ENCODE measurements around the gene FLNA. TPM values are rescaled to one million over a fixed set of nuclear protein-coding genes. Genes with fewer than 3 reads are reported as not detected.
A peak's percentile ranks its signal among the peaks of the same experiment; 100 is the strongest.
"Not testable (repeated sequence)": the region's sequence is repeated elsewhere in the genome, so short reads cannot be mapped to it uniquely, and the experiment has no call there.

The FLNA gene
- total and polyA plus RNA-seq, 2 donors = 1,306 to 6,054 TPM

- WGBS = 92% methylated on average over 4 of the region's 4 CpGs
- DNase-seq (ENCODE audit: extremely low spot score) = no peak
- H3K4me1 ChIP-seq (ENCODE audit: insufficient read depth) = no peaks in the 10 kb centered on the region
- peaks cover 3% of the 10 kb centered on the region for H3K36me3 ChIP-seq (ENCODE audit: insufficient read depth)
- no peak overlapping the region for H3K27ac ChIP-seq (ENCODE audit: low read depth)
- no peak overlapping the region for H3K4me3 ChIP-seq (ENCODE audit: low read depth, low read length)
These were observed 29.4 kb upstream of the FLNA start for GRCh38 chrX:154403858-154404257.

GRCh38 chrX:154403192-154403591, 28.8 kb upstream of the FLNA start:
- DNase-seq (ENCODE audit: extremely low spot score) = no peak
- H3K4me1 ChIP-seq (ENCODE audit: insufficient read depth) = no peaks in the 10 kb centered on the region
- no peak overlapping the region for H3K27ac ChIP-seq (ENCODE audit: low read depth)
- WGBS = 79% methylated on average over 10 of the region's 10 CpGs
- peaks cover 3% of the 10 kb centered on the region for H3K36me3 ChIP-seq (ENCODE audit: insufficient read depth)
- no peak overlapping the region for H3K4me3 ChIP-seq (ENCODE audit: low read depth, low read length)

DNA sequence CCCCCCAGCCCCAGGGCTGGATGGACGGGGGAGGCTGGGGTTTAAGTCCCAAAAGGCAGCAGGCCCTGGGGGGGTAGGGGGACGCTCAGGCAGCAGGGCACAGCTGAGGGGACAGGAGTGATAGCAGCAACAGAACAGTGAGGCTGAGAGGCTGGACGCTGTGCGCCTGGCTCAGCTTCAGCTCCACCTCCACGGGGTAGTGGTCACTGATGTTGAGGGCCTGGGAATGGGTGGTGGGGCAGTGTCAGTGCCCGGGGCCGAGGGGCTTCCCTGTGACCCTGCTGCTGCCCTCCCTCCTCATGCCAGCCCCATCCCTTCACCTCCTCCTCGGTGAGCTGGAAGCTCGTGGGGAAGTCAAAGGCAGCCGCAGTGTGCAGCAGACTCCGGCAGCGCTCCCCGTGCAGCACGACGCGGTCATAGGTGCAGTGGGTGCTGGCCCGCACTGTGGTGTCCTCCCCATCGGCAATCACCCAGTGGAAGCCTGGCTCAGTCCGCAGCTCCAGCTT, 28.2 kb upstream of the FLNA start:
- H3K36me3 ChIP-seq (ENCODE audit: insufficient read depth) = peaks cover 3% of the 10 kb centered on the region
- H3K4me1 ChIP-seq (ENCODE audit: insufficient read depth) = no peaks in the 10 kb centered on the region
- WGBS = 79% methylated on average over 19 of the region's 19 CpGs
- no peak for DNase-seq (ENCODE audit: extremely low spot score)
- H3K27ac ChIP-seq (ENCODE audit: low read depth) = no peak overlapping the region
- H3K4me3 ChIP-seq (ENCODE audit: low read depth, low read length) = no peak overlapping the region

DNA sequence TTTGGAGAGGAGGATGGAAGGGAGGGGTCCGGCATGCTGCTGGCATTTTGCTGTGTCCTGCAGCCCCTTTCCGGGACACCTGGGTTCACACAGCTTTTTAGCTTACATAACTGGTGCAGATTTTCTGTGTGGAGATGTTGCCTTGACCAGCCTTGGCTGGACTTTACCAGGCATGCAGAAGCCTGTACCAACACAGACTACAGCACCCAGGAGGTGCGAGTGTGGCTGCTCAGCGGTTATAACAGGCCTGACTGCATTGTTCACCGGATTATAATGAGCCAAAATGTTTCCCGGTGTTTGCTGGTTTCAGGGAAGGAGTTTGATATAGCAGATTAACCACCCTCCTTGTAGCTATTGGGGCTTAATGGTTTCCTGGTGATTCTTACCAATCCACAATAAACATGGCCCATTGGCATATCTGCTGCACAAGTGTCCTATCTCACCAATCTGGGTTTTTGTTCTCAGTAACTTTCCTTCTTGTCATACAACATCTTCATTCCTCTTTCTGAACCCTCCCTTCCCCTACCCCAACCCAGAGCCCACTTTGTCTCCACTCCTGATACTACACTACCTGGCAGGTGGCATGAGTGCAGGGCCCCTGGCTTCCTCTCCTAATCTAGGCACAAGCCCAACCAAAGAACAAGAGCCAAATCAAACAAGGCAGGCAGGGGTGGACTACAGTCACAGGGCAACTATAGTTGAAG, 27.6 kb upstream of the FLNA start:
- 50% methylated on average over 6 of the region's 6 CpGs for WGBS
- Histone ChIP-seq H3K27ac (ENCODE audit: low read depth) (no peak overlapping the region), H3K4me1 (ENCODE audit: insufficient read depth) (no peaks in the 10 kb centered on the region), H3K36me3 (ENCODE audit: insufficient read depth) (peaks cover 3% of the 10 kb centered on the region), H3K4me3 (ENCODE audit: low read depth, low read length) (no peak overlapping the region)
- DNase-seq (ENCODE audit: extremely low spot score) = no peak

DNA sequence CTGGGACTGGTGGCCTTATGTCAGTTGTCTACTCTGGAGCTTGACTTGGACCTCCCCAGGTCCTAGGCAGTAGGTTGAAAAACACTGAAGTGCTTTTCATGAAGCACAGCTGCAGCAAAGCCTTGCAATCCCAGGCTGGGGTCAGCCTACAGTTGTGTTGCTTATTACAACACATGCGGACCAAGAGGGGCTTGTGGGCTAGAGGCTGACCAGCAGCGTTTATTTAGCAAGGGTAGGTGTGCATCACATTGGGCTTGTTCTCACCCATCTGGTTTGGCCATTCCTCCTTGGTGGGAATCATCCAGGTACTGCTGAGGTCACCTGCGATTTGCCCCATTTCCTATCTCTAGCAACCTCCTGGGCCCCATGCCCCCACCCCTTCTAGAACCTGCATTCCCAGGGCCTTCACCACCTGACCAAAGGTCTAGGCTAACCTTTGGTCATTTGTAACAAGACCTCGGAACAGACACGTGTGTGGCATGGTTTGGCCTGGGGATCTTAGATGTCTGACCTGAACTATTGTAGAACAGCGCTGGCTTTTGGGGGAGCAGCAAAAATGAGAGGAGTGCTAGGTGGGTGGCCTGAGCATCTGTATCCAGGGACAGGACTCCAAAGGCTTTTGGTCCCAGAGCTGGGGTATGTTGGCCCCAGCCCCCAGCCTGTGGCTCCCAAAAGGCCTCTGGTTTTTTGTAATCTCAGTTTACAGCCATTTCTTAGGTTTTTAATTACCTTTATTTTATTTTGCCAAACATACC, 26.8 kb upstream of the FLNA start:
- peak overlapping the region; percentile 45 for H3K27ac ChIP-seq (ENCODE audit: low read depth)
- 40% methylated on average over 6 of the region's 6 CpGs for whole genome bisulfite sequencing
- DNase-seq (ENCODE audit: extremely low spot score) = no peak
- H3K36me3 ChIP-seq (ENCODE audit: insufficient read depth) = peaks cover 3% of the 10 kb centered on the region
- no peak overlapping the region for H3K4me3 ChIP-seq (ENCODE audit: low read depth, low read length)
- no peaks in the 10 kb centered on the region for H3K4me1 ChIP-seq (ENCODE audit: insufficient read depth)

DNA sequence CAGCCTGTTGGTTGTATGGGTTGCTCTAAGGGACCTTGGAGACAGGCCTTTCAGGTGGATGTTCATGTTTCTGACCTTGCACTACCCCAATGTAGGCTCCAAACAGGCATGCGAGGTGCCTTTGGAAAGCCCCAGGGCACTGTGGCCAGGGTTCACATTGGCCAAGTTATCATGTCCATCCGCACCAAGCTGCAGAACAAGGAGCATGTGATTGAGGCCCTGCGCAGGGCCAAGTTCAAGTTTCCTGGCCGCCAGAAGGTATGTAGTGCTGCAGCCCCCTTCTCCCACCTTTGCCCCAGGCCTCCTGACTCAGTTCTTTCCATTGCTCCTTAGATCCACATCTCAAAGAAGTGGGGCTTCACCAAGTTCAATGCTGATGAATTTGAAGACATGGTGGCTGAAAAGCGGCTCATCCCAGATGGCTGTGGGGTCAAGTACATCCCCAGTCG, 26.0 kb upstream of the FLNA start:
- H3K4me1 ChIP-seq (ENCODE audit: insufficient read depth); H3K4me3 ChIP-seq (ENCODE audit: low read depth, low read length); DNase-seq (ENCODE audit: extremely low spot score); H3K36me3 ChIP-seq (ENCODE audit: insufficient read depth); H3K27ac ChIP-seq (ENCODE audit: low read depth): not testable (repeated sequence)
- WGBS = 76% methylated on average over 6 of the region's 6 CpGs

DNA sequence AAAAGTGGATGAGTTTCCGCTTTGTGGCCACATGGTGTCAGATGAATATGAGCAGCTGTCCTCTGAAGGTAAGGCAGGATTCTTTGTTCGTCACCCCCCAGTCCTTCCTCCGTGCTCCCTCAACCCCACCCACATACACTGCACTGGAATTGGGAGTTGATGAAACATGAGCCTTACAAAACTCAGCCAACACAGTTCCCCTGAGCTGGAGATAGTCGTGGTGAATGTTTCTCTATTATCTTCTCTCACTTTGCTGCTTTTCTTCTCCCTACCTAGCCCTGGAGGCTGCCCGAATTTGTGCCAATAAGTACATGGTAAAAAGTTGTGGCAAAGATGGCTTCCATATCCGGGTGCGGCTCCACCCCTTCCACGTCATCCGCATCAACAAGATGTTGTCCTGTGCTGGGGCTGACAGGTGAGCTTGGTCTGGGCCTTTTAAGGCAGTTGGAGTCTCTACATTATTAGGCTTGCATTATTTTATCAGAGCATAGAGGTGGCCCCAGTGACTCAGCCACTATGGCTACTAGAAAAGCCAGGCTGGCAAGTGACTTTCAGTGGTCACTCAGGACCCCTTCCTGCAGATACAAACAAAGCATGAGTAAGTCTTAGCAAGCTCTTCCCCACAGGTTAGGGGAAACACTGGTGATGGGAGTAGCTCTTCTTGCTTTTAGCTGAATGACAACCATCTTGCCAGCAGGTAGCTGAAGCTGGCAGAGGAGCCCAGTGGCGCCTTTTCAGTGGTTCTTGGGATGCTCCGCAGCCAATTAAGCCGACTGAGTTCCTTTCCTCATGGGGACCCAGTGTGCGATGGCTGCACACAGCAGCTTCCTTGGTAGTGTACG, 25.3 kb upstream of the FLNA start:
- DNase-seq (ENCODE audit: extremely low spot score) = no peak
- Histone ChIP-seq H3K27ac (ENCODE audit: low read depth) (no peak overlapping the region), H3K4me1 (ENCODE audit: insufficient read depth) (no peaks in the 10 kb centered on the region), H3K4me3 (ENCODE audit: low read depth, low read length) (peak overlapping the region; percentile 66), H3K36me3 (ENCODE audit: insufficient read depth) (peaks cover 3% of the 10 kb centered on the region)
- WGBS = 36% methylated on average over 14 of the region's 14 CpGs

DNA sequence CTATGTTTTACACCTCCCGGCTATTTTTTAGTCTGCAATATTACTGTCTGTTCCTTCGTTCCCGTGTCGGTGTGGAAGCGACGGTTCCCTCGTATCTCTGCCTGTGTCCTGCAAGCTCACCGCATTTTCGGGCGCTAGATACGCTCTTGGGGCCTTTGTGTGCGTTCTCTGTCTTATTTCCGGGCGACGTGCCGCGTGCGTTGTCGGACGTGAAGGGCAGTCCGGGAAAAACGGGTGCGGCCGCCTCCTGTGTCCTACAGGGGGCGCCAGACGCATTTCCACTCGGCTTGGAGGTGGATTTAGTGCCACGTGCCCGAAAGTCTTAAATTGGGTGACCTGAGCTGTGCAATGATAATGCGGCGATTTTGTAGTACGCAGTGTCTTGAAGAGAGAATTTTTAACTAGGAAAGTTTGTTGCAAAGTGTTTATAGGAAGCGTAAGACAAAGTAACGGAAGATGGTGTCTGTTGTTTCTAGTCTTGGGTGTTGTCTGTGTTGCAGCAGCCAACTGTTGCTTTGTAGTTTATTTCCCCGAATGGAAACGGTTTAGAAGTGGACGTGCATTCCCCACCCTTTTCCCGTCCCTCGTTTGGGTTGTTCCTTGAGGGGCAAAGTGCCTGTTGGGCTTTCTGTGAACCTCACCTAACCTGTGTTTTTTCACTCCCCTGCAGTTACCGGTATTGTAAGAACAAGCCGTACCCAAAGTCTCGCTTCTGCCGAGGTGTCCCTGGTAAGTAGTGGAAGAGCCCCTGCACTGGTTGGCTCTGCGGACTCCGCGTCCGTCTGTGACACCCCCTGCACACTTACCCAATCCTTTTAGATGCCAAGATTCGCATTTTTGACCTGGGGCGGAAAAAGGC, 24.5 kb upstream of the FLNA start:
- H3K4me1 ChIP-seq (ENCODE audit: insufficient read depth) = no peaks in the 10 kb centered on the region

DNA sequence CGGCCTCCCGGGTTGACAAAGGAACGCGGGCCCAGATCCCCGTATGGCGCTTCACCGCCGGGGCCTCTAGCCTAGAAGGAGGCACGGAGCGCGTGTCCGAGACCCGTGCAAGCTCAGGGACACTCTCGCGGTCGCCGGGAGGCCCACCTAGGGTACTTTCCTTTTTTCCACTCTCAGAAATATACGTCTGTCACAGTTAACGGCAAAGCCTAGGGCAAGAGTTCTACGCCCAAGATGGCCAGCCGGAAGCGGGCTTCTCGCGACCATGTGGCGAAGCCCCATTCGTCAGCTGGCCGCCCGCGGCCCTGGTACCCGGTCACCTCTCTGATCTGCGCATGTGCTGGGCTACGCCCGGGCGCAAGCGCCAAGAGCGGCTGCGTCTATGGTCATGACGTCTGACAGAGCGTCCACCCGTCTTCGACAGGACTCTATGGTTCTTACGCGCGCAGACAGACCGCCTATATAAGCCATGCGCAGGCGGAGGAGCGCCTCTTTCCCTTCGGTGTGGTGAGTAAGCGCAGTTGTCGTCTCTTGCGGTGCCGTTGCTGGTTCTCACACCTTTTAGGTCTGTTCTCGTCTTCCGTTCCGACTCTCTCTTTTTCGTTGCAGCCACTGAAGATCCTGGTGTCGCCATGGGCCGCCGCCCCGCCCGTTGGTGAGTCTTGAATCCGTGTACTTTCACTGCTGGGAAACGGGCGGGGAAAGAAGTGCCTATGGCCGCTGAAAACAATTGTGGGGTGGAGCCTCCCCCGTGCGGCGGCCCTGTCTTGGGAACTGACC, 23.6 kb upstream of the FLNA start, which contains the start of gene RPL10:
TSS of gene RPL10 (plus strand) at position 490 of the 780 bp plus-strand sequence. CDS start at position 633, 143 bp downstream.
- H3K4me1 ChIP-seq (ENCODE audit: insufficient read depth) = no peaks in the 10 kb centered on the region
- under 1% methylated on average over 69 of the region's 69 CpGs for WGBS

More for the DNA sequence above, 24.5 kb upstream of the FLNA start:
- DNase-seq (ENCODE audit: extremely low spot score) = peak; percentile 62
- Histone ChIP-seq H3K27ac (ENCODE audit: low read depth) (peak overlapping the region; percentile 83), H3K36me3 (ENCODE audit: insufficient read depth) (peaks cover 3% of the 10 kb centered on the region), H3K4me3 (ENCODE audit: low read depth, low read length) (peak overlapping the region; percentile 66)
- WGBS = 2% methylated on average over 49 of the region's 49 CpGs

GRCh38 chrX:154396973-154397887, 22.8 kb upstream of the FLNA start:
- no peaks in the 10 kb centered on the region for H3K4me1 ChIP-seq (ENCODE audit: insufficient read depth)
- DNase-seq (ENCODE audit: extremely low spot score) = no peak
- H3K27ac ChIP-seq (ENCODE audit: low read depth) = peak overlapping the region; percentile 98
- 2% methylated on average over 52 of the region's 53 CpGs for WGBS
- peak overlapping the region; percentile 53 for H3K4me3 ChIP-seq (ENCODE audit: low read depth, low read length)
- H3K36me3 ChIP-seq (ENCODE audit: insufficient read depth) = peaks cover 3% of the 10 kb centered on the region

More for the DNA sequence above, 23.6 kb upstream of the FLNA start, which contains the start of gene RPL10:
- Histone ChIP-seq H3K27ac (ENCODE audit: low read depth) (peak within 1 kb of the TSS; percentile 98), H3K36me3 (ENCODE audit: insufficient read depth) (peaks cover 3% of the 10 kb centered on the region), H3K4me3 (ENCODE audit: low read depth, low read length) (peak within 1 kb of the TSS; percentile 66)
- DNase-seq (ENCODE audit: extremely low spot score) = peak; percentile 86

- not testable (repeated sequence) for DNase-seq (ENCODE audit: extremely low spot score); H3K4me1 ChIP-seq (ENCODE audit: insufficient read depth); H3K4me3 ChIP-seq (ENCODE audit: low read depth, low read length); H3K27ac ChIP-seq (ENCODE audit: low read depth); H3K36me3 ChIP-seq (ENCODE audit: insufficient read depth)
- WGBS = 83% methylated on average over 17 of the region's 17 CpGs
These were observed 21.9 kb upstream of the FLNA start for GRCh38 chrX:154396363-154396762.
